Neural progenitor cell (in vitro differentiated cells): ENCODE results near the gene MS4A18. TPM values are rescaled to one million over a fixed set of nuclear protein-coding genes. Genes with fewer than 3 reads are reported as not detected.

Source experiments
- DNase-seq: peaks from one replicate; pipeline ENCODE4 v3.0.0-alpha.2; 2016; ENCODE audit warnings: low spot score
- H2AFZ ChIP-seq: fragments of 200-600 bp; sonication (generic); replicated peaks from 2 replicates; pipeline ENCODE4 v1.6.1; 2016; ENCODE audit warnings: antibody characterized with exemption
- H3F3A ChIP-seq: fragments of 200-600 bp; sonication (generic); 2 replicates; pipeline ENCODE4 v1.6.1; 2016; ENCODE audit warnings: antibody characterized with exemption, low read depth
- H3K27ac ChIP-seq: fragments of 200-600 bp; sonication (generic); 2 replicates; pipeline ENCODE4 v1.5.1; 2016; ENCODE audit warnings: mild to moderate bottlenecking
- H3K27me3 ChIP-seq: fragments of 200-600 bp; sonication (generic); 2 replicates; pipeline ENCODE4 v1.6.1; 2016; ENCODE audit warnings: mild to moderate bottlenecking, moderate library complexity
- H3K36me3 ChIP-seq: fragments of 200-600 bp; sonication (generic); 2 replicates; pipeline ENCODE4 v1.5.1; 2016
- H3K4me1 ChIP-seq: fragments of 200-600 bp; sonication (generic); 2 replicates; pipeline ENCODE4 v1.6.1; 2016; ENCODE audit warnings: mixed run types
- H3K4me2 ChIP-seq: fragments of 200-600 bp; sonication (generic); 2 replicates; pipeline ENCODE4 v1.6.1; 2016
- H3K4me3 ChIP-seq: fragments of 200-600 bp; sonication (generic); 2 replicates; pipeline ENCODE4 v1.5.1; 2016
- H3K79me2 ChIP-seq: fragments of 200-600 bp; sonication (generic); 2 replicates; pipeline ENCODE4 v1.6.1; 2016; ENCODE audit warnings: low read depth
- H3K9ac ChIP-seq: fragments of 200-600 bp; sonication (generic); 2 replicates; pipeline ENCODE4 v1.6.1; 2016
- H3K9me3 ChIP-seq: fragments of 200-600 bp; sonication (generic); 2 replicates; pipeline ENCODE4 v1.5.1; 2016; ENCODE audit warnings: low read depth
- H4K20me1 ChIP-seq: fragments of 200-600 bp; sonication (generic); 2 replicates; pipeline ENCODE4 v1.6.1; 2016; ENCODE audit warnings: low read depth
- H3K27ac Mint-ChIP-seq: 3 replicates; pipeline ENCODE4 v1.8.0; 2021; ENCODE audit warnings: mixed read lengths
- H3K27me3 Mint-ChIP-seq: 2 replicates; pipeline ENCODE4 v1.8.0; 2022; ENCODE audit warnings: low read depth, mild to moderate bottlenecking, inconsistent platforms, moderate library complexity, mixed read lengths; ENCODE audit not compliant: insufficient read depth
- H3K36me3 Mint-ChIP-seq: 3 replicates; pipeline ENCODE4 v1.8.0; 2021; ENCODE audit warnings: mixed read lengths
- H3K4me1 Mint-ChIP-seq: 3 replicates; pipeline ENCODE4 v1.8.0; 2021; ENCODE audit warnings: mixed read lengths
- H3K4me3 Mint-ChIP-seq: 3 replicates; pipeline ENCODE4 v1.8.0; 2021; ENCODE audit warnings: mild to moderate bottlenecking, moderate library complexity, mixed read lengths
- H3K9me3 Mint-ChIP-seq: 3 replicates; pipeline ENCODE4 v1.8.0; 2020; ENCODE audit warnings: mixed read lengths
- EZH2 ChIP-seq: fragments of 200-600 bp; sonication (generic); IDR thresholded peaks from 2 replicates; pipeline ENCODE4 v1.6.1; 2017; ENCODE audit warnings: antibody characterized with exemption, mild to moderate bottlenecking, moderate library complexity
- EZH2phosphoT487 ChIP-seq: fragments of 200-600 bp; sonication (generic); IDR thresholded peaks from 2 replicates; pipeline ENCODE4 v1.6.1; 2017; ENCODE audit warnings: antibody characterized with exemption
- total RNA-seq: library from RNA; depleted of rRNA; stranded (reverse); fragments of >200 nt; gene quantifications from 2 replicates; pipeline ENCODE4 v1.2.3, GENCODE V29; 2015; ENCODE audit warnings: low replicate concordance
- TF ChIP-seq, protein P1 (sequence below): fragments of 200-600 bp; sonication (generic); IDR thresholded peaks from 2 replicates; pipeline ENCODE4 v1.5.1; 2017; ENCODE audit warnings: antibody characterized with exemption, mild to moderate bottlenecking

The MS4A18 gene
- total RNA-seq, 1 donor from 2014 or later, result not detected

DNA sequence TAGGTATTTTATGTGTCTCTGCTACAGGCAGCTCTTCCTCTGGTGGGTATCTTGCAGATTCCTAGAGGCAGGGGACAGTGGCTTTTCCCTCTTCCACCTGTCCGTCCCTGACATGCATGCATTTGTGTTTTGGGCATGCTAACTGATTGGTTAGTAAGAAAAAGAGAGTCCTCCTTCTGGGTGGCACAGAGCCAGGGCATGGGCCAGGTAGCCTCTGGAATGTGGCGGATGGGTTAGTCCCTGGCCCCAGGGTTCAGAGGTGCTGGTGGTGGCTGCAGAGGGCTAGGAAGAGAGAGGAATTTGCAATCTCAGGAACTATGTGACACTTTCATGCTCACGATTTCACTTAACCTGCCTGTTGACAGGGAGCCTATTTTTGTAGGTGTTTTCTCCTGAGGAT is 26.4 kb downstream of the MS4A18 start:
- Histone ChIP-seq H3F3A (no peaks in the 10 kb centered on the region), H4K20me1 (no peaks in the 10 kb centered on the region), H3K36me3 (no peaks in the 10 kb centered on the region), H3K27me3 (no peaks in the 10 kb centered on the region), H3K4me2 (no peak overlapping the region), H3K27ac (no peak overlapping the region), H3K4me1 (no peaks in the 10 kb centered on the region), H3K4me3 (no peak overlapping the region), H3K79me2 (no peaks in the 10 kb centered on the region), H2AFZ (no peak overlapping the region), H3K9ac (no peak overlapping the region), H3K9me3 (no peaks in the 10 kb centered on the region)
- H3K27ac Mint-ChIP-seq, result no peak overlapping the region
- H3K9me3 Mint-ChIP-seq, result peaks cover 3% of the 10 kb centered on the region
- H3K27me3 Mint-ChIP-seq, result peaks cover 11% of the 10 kb centered on the region
- TF ChIP-seq, protein P1, sequence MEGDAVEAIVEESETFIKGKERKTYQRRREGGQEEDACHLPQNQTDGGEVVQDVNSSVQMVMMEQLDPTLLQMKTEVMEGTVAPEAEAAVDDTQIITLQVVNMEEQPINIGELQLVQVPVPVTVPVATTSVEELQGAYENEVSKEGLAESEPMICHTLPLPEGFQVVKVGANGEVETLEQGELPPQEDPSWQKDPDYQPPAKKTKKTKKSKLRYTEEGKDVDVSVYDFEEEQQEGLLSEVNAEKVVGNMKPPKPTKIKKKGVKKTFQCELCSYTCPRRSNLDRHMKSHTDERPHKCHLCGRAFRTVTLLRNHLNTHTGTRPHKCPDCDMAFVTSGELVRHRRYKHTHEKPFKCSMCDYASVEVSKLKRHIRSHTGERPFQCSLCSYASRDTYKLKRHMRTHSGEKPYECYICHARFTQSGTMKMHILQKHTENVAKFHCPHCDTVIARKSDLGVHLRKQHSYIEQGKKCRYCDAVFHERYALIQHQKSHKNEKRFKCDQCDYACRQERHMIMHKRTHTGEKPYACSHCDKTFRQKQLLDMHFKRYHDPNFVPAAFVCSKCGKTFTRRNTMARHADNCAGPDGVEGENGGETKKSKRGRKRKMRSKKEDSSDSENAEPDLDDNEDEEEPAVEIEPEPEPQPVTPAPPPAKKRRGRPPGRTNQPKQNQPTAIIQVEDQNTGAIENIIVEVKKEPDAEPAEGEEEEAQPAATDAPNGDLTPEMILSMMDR, result no peak
- TF ChIP-seq EZH2, result no peak
- no peak for TF ChIP-seq EZH2phosphoT487
- H3K36me3 Mint-ChIP-seq, result no peaks in the 10 kb centered on the region
- H3K4me1 Mint-ChIP-seq, result peaks cover 2% of the 10 kb centered on the region
- no peak for DNase-seq
- no peak overlapping the region for H3K4me3 Mint-ChIP-seq

- no peaks in the 10 kb centered on the region for H3K4me1 ChIP-seq
Measured at GRCh38 chr11:60753309-60753708, 28.8 kb downstream of the MS4A18 start.

DNA sequence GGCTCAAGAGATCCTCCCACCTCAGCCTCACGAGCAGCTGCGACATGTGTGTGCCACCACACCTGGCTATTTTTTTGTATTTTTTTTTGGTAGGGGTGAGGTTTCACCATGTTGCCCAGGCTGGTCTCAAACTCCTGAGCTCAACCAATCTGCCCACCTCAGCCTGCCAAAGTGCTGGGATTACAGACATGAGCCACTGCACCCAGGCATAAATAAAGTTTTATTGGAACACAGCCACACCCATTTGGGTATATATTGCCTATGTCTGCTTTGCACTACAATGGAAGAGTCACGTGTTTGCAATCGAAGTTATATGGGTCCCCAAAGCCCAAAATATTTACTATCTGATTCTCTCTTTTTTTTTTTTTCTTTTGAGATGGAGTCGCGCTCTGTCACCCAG is 30.4 kb downstream of the MS4A18 start:
- no peaks in the 10 kb centered on the region for H3K36me3 ChIP-seq
- H3K4me3 ChIP-seq, result no peak overlapping the region
- no peaks in the 10 kb centered on the region for H3K36me3 Mint-ChIP-seq
- H4K20me1 ChIP-seq, result no peaks in the 10 kb centered on the region
- no peaks in the 10 kb centered on the region for H3K27me3 ChIP-seq
- no peak overlapping the region for H3K27ac Mint-ChIP-seq
- TF ChIP-seq EZH2phosphoT487 (no peak), EZH2 (no peak)
- TF ChIP-seq, protein P1, result no peak
- no peak overlapping the region for H3K4me2 ChIP-seq
- H3K4me1 ChIP-seq, result no peaks in the 10 kb centered on the region
- no peaks in the 10 kb centered on the region for H3F3A ChIP-seq
- H3K27me3 Mint-ChIP-seq, result peaks cover 10% of the 10 kb centered on the region
- no peaks in the 10 kb centered on the region for H3K79me2 ChIP-seq
- H3K9ac ChIP-seq, result no peak overlapping the region
- H3K9me3 Mint-ChIP-seq, result peaks cover 3% of the 10 kb centered on the region
- H3K4me3 Mint-ChIP-seq, result no peak overlapping the region
- peaks cover 2% of the 10 kb centered on the region for H3K4me1 Mint-ChIP-seq
- H3K9me3 ChIP-seq, result no peaks in the 10 kb centered on the region
- H3K27ac ChIP-seq, result no peak overlapping the region
- no peak for DNase-seq
- no peak overlapping the region for H2AFZ ChIP-seq

More at GRCh38 chr11:60753309-60753708, 28.8 kb downstream of the MS4A18 start:
- Histone ChIP-seq H3K27ac (no peak overlapping the region), H3K36me3 (no peaks in the 10 kb centered on the region), H3K79me2 (no peaks in the 10 kb centered on the region), H3K9me3 (no peaks in the 10 kb centered on the region), H3K4me2 (no peak overlapping the region), H3F3A (no peaks in the 10 kb centered on the region), H2AFZ (no peak overlapping the region), H3K9ac (no peak overlapping the region), H3K27me3 (no peaks in the 10 kb centered on the region), H4K20me1 (no peaks in the 10 kb centered on the region), H3K4me3 (no peak overlapping the region)
- Mint-ChIP-seq H3K27ac (no peak overlapping the region), H3K9me3 (peaks cover 3% of the 10 kb centered on the region), H3K27me3 (peaks cover 13% of the 10 kb centered on the region), H3K4me1 (peaks cover 2% of the 10 kb centered on the region), H3K4me3 (no peak overlapping the region), H3K36me3 (no peaks in the 10 kb centered on the region)
- DNase-seq, result no peak
- TF ChIP-seq EZH2phosphoT487, result no peak
- no peak for TF ChIP-seq EZH2

DNA sequence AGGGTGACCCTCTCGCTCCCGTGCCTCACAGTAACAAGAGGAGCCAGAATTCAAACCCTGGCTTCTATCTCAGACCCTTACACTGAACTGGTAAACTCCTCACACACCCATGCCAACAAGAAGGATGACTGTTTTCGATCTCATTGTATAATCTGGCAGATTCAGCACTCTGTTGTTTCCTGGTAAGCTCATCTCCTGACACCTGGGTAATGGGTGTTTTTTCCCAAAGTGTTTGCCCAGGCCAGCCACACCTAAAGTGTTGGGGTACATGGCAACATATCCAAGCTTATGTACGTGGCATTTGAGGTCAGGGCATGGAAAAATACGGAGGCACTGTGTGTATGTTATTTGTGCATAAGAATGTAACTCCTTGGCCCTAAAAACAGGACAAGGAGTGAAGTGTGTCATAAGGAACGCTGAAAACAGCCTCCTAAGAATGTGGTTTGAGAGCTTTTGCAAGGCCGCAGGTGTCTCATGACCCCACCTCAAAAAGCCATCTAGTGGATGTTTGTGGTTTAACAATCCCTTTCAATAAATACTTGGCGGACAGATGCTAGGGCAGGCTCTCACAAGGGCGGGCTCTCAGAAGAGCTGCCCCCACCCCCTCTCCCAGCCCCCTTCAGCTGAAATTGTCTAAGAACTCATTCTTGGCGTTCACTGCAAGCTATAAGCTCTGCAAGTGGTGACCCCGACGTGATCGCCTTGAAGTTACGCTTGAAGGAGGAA is 31.9 kb downstream of the MS4A18 start, which contains the start of gene MS4A15:
Gene MS4A15 (plus strand): TSS at position 561 of the 726 bp plus-strand sequence. CDS start 6,867 bp downstream, outside the sequence.
- no peaks in the 10 kb centered on the region for H3K9me3 ChIP-seq

More for the DNA sequence above, 31.9 kb downstream of the MS4A18 start, which contains the start of gene MS4A15:
- Mint-ChIP-seq H3K27ac (no peak within 1 kb of the TSS), H3K4me3 (no peak within 1 kb of the TSS), H3K27me3 (peaks cover 13% of the 10 kb centered on the region), H3K36me3 (no peaks in the 10 kb centered on the region), H3K9me3 (peaks cover 3% of the 10 kb centered on the region), H3K4me1 (no peaks in the 10 kb centered on the region)
- no peak within 1 kb of the TSS for H2AFZ ChIP-seq
- H3K4me2 ChIP-seq, result no peak within 1 kb of the TSS
- H3F3A ChIP-seq, result no peaks in the 10 kb centered on the region
- H3K36me3 ChIP-seq, result no peaks in the 10 kb centered on the region
- H3K27ac ChIP-seq, result no peak within 1 kb of the TSS
- H3K9ac ChIP-seq, result no peak within 1 kb of the TSS
- no peaks in the 10 kb centered on the region for H3K4me1 ChIP-seq
- TF ChIP-seq EZH2, result no peak
- TF ChIP-seq, protein P1, result peak; percentile 57
- no peak within 1 kb of the TSS for H3K4me3 ChIP-seq
- DNase-seq, result peak; percentile 55
- no peaks in the 10 kb centered on the region for H4K20me1 ChIP-seq
- H3K79me2 ChIP-seq, result no peaks in the 10 kb centered on the region
- H3K27me3 ChIP-seq, result no peaks in the 10 kb centered on the region
